SIG-M5 treated with dmso at 0.1 percent for 504 hours (cell line): ENCODE results near the gene WWOX.

Experiments used
- DNase-seq: peaks from one replicate; lab custom pipeline; 2025; ENCODE audit not compliant: unreplicated experiment; lab: John Stamatoyannopoulos, UW

WWOX gene

GRCh38 chr16:78140818-78141466 is 41.5 kb downstream of the WWOX start:
- no peak for DNase-seq

DNA sequence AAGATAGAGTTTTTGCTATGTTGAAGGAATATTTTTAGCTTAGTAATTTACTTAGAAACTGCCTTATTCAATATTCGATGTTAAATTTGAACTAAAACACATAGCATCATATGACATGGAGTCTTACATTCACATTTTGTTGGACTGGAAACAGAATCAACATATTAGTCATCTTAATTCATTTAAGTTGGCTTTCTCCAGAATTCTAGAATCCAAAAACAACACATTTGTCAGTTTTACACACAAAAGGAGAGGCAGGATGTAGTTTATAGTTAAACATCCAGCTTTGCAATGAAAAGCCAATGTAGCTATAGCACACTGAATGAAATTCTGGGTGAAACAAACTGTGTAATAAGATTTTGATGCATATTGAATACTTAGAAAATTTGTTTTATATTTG is 43.3 kb downstream of the WWOX start:
- DNase-seq = no peak

DNA sequence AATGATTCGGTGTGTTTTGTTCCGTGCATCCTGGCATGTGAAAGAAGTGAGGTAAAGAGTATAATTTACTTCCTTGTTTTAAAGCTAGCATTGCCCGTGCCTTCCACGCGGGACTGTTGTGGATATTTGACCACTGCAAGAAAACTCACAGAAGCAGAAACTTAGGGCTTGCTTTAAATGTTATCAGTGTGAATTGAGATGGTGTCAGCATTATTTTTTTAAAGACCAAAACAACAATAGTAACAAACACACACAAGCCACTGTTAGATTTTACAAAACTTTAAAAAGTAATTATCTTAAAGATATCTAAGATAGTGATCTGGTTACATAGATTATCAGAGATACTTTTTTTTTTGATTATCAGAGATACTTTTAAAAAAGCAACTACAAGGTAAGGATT is 47.4 kb downstream of the WWOX start:
- DNase-seq = no peak

- DNase-seq = no peak
Observed at GRCh38 chr16:78147911-78148401, 48.5 kb downstream of the WWOX start.

DNA sequence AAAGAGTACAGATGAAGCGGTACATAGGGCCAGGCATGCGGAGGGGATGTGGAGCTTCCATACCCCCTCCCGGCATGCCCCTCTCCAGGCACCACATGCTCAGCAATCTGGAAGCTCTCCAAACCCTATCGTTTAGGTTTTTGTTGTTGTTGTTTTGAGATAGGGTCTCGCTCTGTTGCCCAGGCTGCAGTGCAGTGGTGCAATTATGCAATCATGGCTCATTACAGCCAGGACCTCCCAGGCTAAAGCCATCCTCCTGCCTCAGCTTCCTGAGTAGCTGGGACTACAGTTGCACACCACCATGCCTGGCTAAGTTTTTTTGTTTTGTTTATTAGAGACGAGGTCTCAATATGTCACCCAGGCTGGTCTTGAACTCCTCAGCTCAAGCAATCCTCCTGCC is 50.8 kb downstream of the WWOX start:
- no peak for DNase-seq

DNA sequence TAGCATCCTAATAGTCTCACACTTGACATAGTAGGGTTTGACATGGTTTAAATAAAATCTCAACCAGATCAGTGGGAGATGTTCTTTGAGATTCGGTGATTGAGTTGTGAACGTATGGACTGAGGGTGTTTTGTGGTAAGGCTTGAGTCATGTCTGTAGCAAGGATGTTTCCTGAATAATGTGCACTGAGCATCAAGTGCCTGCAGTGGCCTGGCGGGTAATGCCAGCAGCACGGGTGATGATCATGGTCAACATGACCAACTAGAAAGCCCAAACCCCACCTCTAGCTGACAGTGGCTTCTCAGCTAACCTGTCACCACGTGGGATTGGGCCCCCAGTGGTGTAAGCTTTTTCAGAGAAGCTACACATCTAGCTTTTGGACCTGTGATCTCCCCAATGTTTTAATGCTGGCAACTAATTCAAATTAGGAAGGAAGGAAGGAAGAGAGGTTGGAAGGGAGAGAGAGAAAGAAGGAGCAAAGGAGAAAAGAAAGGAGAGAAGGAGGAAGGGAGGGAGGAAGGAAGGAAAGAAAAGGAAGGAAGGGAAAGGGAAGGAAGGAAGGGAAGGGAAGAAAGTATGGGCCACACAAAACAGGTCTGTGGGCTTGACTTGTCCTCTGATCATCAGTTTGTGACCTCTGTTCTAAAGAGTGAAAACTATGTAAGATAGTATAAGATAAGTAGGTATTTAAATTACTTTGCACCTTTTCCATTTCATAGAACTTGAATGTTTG is 55.4 kb downstream of the WWOX start:
- no peak for DNase-seq

DNA sequence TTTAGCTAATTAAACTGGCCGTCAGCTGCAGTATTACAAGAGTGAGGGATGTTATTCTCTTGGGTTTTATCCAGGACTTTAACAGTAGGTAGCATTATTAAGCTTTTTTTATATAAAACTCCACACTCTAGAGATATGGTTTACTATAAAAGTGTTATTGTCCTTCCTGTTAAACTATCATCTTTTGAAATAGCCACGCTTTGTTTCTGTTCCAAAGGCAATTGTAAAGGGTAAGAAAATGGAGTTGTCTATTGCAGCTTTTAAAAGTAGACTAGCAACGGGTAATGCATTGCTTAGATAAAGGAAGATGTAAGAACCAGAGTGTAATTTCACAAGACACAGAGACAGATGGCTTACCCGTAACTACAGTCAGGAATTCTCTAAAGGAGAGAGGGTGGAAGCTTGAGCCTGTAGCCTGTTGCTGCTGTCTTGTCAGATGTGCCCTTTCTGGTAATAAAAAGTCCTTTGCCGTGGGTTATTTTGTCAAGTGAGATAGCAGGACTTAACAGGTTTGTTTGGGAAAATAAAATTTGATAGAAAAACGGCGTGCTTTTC is 56.4 kb downstream of the WWOX start:
- DNase-seq = no peak

GRCh38 chr16:78161023-78161729 is 61.7 kb downstream of the WWOX start:
- no peak for DNase-seq

GRCh38 chr16:78163772-78164670 is 64.6 kb downstream of the WWOX start:
- DNase-seq = no peak

GRCh38 chr16:78170494-78170933 is 71.1 kb downstream of the WWOX start:
- DNase-seq = no peak

DNA sequence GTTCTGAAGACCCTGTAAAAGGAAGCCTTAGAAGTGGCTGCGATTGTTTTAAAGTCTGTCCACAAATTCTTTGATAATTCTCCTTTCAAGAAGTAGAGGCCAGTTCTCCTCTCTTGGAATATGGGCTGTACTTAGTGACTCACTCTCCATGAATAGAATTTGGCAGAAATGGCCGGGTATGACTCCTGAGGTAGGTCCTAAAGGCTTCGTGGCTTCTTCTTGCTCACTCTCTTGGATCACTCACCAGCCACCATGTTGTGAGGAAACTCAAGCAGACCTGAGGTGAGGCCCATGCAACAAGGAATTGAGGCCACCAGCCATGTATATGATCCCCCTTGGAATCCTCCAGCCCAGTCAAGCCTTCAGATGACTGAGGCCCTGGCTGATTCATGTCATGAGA is 75.8 kb downstream of the WWOX start:
- DNase-seq = no peak

GRCh38 chr16:78176435-78176834 is 77.0 kb downstream of the WWOX start:
- no peak for DNase-seq

GRCh38 chr16:78177218-78177617 is 77.8 kb downstream of the WWOX start:
- no peak for DNase-seq

- no peak for DNase-seq
Observed at GRCh38 chr16:78177987-78178386, 78.5 kb downstream of the WWOX start.

DNA sequence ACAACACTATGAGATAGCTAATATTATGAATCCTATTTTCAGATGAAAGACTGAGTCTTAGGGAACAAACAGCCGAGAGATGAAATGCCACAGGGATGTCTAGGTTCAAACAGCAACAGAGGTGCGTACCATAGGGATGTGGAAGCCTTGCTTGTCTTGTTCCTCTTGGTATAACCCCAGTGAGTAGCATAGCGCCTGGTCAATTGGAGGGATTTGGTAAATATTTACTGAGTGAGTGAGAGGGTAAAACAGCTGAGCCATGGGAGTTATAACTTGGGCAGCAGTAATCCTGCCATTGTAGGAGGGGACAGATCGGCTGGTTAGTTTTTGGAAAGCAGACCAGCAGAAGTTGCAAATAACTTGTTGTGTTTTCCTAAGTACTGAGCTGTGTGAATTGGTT is 80.2 kb downstream of the WWOX start:
- DNase-seq = no peak

DNA sequence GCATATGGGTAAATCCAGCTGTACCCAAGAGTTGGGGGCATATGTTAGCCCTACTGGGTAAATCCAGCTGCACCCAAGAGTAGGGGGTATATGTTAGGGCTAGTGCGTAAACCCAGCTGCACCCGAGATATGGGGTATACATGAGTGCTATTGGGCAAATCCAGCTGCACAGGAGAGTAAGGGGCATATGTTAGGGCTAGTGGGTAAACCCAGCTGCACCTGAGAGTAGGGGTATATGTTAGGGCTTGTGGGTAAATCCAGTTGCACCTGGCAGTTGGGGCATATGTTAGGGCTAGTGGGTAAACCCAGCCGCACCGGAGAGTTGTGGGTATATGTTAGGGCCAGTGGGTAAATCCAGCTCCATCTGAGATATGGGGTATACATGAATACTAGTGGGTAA is 80.9 kb downstream of the WWOX start:
- DNase-seq = no peak

- no peak for DNase-seq
Observed at GRCh38 chr16:78183437-78184237, 84.2 kb downstream of the WWOX start.

DNA sequence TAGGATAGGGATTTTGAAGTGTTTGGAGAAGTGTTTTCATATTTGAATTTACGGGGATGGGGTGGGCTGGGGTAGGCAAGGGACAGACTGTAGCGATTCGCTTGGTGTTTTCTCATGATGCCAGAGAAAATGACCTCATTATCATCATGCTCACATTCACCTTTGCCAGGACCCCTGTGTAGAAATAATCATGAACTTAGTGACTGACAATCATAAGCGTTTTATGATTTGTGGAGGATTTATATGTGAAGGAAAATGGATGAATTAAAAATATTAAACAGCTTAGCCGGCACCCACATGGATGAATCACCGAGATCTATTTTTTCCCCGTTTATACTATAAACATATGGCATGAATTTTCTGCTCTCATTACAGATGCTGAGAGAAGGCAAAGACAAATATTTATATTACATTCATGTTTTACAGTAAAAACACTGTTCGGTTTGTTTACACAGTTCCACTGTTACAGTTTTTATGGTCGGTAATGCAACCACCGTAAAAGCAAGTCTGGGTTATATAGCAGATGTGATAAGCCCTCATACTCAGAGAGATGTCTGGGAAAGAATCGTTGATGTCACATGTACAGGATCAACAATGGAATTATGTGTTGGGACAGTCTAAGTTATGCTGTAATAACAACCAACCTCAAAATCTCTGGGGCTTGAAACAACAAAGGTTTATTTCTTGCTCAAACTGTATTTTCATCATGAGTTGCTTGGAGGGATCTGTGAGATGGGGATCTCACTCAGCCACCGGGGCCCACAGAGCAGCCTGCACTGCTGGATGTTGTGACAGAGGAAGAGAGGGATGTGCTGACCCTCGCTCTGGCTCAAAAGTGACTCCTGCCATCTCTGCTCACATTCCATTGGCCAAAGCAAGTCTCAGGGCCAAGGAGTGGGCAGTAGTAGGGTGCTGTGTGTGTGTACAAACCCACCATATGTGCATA is 85.1 kb downstream of the WWOX start:
- DNase-seq = peak; percentile 16

GRCh38 chr16:78189121-78189520 is 89.7 kb downstream of the WWOX start:
- no peak for DNase-seq
